Activated CD8-positive, alpha-beta memory T cell treated with anti-CD3 and anti-CD28 coated beads, Interleukin-2, amount 50 U/mL, for 4 hours (primary cell): ENCODE measurements around the gene ERF.

Experiments
- DNase-seq: peaks from one replicate; pipeline ENCODE4 v3.0.0-alpha.2; 2020

Gene ERF

DNA sequence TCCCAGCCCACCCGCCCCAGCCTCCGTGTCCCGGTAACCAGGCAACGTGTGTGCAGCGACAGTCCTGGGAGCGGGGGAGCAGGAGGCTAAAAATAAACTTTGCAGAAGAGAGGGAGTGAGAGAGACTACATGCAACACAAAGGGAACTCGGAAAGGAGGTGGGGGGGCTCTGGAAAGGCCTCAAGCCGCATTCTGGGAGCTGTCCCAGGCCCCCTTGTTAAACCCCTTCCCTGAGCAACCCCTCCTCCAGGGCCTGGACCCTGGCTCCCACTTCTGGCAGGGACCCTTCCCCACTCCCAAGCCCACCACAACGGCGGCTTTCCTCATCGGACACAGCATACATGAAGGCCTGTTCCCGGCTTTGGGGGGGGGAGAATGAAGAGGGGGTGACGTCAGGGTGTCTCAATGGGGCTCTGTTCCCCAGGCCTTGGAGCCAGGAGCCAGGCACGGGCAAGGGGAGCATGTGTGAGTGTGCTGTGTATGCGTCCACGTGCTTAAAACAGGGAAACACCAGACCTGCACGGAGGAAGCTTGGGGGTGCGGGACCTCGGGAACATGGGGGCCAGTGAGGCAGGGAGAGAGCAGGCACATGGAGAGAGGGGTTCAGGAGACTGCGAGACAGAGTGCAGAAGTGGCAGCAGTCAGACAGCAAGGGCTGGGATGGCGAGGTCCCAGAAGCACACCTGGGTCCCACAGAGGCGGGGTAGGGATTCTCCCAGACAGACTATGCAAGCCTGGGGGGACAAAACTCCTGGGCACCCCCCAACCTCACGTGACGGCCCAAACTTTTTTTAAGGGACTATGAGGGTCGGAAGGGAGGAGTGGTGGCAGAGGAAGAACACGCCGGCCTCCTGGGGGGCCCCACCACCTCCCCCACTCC is 2.3 kb downstream of the ERF start:
- DNase-seq: no peak

DNA sequence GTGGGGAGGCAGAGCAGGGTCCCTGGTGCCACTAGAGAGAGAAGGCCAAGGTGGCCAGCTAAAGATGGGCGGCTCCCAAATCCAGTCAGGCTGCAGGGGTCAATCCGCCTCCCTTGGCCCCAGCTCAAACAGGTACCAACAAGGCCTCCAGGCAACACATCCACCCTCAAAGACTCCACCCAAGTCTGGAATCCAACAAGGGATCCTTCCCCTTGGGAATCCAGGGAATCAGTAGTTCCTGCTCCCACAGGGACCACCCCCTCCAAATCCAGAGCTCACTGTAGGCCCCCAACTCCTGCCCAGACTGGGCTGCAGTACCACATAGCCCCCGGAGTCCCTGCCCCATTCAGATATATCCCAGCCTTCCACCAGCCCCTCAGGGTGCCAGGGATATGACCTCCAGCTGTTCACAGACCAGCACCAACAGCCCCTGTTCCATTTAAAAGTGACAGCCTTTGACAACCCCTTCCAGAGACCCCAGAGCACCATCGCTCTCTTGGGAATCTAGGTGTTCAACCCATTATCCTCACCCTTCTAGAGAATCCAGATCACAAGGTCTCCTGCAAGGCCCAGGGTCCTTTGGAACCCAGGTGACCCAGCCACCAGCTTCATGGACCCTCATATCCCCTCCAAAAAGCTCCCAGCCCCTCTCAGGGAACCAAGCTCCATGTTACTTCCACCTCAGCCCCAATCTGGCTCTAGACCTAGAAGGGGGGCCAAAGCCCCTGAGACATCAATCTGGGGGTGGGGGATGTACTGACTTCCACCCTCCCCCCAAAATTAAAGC is 3.2 kb downstream of the ERF start:
- no peak for DNase-seq

DNA sequence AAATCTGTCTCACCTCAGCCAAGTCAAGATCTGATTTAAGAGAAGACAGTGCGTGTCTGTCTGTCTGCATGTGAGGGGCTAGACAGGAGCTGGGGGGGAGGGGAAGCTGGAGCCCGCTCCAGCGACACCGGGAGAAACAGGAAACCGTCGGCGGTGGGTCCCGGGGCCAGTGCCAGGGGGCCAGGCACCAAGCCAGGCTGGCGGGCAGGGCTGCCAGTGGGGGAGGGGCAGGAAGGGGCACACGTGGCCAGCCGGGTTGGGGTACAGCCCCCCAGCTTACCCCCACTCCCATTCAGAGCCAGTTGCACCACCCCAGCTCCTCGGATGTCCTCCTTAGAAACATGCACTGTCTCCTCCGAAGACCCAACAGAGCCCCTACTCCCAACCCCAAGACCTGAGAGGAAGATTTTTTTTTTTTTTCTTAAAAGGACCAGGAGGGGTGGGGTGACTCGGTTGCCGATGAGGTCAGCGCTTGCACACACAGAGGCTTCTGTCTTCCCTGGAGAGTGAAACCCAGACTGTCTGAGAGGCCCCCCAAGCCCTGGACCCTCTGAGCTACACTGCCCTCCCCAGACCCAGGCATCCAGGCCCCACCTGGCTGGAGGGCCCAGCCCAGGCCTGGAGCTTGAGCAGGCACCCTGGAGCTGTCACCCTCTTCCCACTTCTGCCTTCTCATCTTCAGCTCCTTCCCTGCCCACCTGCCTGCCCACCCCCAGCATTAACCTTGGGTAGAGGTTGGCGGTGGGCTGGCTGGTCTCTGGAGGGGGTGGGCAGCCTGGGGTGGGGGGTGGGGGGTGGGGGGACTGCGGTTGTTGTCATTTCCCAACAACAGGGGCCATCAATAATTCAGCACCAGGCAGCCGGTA is 4.0 kb downstream of the ERF start:
- no peak for DNase-seq

DNA sequence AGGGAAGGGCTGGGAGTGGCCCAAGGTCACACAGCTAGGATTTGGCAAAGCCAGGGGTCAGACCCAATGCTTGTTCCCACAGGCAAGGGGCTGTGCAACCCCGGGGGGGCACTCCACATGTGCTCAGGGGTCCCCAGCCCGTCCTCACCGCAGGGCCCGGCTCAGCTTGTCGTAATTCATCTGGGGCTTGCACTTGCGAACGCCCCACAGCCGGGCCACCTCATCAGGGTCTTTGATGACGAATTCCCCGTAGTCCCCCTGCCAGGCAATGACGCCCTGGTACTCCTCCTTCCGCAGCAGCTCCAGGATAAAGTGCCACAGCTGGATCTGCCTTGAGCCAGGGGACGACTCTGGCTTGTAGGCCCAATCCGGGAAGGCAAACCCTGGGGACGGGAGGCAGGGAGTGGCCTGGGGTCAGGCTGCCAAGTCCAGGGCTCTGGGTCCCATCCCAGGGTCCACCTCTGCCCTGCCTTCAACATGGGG is 4.7 kb downstream of the ERF start:
- DNase-seq: no peak

DNA sequence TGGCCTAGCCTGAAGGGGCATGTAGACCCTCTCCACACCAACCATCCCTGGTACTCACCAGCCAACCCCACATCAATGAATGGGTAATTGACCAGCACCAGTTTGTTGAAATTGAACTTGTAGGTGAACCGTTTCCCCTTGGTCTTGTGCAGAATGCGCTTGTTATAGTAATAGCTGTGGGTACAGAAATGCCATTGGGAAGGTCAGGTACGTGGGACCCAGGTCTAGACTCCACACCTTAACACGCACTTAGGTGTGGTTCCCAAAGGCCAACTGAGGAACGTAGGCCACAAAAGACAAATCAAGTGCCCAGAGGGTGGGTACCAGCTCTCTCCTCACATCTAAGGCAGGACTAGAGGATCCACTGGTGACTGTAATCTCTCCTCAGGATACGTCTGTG is 5.2 kb downstream of the ERF start:
- DNase-seq: no peak

DNA sequence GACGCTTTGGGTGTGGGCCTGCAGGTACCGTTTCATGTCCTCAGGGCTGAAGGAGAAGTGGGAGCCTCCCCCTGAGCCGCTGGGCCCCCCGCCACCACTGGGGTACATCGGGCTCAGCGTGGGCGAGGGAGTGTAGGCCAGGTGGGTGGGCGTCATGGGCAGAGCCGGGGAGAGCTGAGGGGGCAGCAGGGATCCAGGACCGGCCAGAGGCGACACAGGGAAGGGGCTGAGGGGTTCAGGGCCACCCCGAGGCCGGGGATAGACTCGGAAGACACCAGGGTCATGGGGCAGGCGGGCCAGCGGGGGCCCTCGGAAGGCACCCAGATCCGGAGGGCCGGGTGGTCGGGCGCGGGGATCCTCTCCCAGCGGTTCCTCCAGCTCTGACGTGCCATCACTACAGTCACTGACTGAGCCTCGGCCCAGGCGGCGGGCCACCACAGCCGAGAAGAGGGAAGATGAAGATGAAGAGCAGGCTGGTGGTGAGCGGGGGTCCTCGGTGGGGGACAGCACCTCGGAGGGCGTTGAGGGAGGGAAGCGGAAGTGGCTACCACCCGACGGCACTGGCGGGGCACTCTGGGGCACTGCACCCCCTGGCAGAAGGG is 5.7 kb downstream of the ERF start:
- no peak for DNase-seq

DNA sequence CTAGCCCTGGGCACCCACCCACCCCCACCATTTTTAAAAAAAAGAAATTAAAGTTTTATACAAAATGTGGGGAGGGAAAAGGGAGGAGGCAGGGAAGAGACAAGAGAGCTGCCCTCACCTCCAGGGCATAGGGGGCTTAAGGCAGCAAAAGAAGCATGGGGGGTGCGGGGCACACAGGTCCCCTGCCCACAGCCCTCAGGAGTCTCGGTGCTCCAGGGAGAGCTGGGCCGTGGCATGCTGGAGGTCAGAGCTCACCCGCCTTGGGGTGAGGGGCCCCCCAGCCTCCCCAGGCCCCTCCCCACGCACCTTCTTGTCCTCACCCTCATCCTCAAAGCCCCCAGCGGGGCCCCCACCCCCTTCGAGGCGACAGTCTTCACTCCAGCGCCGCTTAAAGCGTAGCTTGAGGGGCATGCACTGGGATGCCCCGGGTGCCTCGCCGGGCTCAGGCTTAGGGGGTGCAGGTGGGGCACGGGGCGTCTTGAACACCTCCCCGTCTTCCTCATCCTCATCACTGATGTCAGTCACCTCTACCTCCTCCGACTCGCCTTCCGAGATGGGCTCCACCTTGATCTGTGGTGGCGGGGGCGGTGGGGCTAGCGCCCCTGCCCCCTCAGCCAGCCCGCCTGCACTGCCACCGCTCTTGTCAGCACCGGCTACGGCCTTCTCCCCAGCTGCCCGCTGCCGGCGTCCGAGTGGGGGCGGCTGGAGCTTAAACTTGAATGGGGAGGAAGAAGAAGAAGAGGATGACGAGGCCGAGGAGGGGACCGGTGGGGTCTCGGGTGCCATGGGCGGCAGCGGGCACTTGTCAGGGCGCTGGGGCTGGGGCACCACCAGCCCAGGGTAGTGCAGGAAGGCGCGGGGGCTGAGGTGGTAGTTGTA is 6.4 kb downstream of the ERF start:
- no peak for DNase-seq

DNA sequence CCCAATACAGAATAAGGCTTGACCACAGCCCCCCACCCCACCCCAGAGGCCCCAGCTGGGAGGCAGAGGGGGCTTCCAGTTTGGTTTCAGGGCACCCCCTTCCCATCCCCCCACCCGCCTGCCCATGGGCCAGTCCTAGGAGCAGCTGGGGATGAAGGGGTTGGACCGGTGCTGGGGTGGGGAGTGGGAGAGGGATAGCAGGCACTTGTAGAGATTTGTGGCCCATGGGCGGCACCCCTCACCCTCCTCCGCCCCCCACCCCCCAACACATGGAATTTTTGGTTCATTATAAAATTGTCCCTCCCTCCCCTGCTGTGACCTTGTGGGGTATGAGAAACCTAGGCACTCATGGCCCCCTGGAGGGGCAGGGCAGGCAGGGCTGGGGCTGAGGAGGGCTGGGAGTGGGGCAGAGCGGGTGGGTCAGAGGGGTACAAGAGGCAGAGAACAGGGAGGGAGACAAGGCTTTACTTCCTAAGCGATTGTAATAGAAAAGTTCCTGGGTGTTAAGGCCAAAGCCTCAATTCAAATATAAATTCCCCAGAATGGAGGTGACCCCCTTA is 7.2 kb downstream of the ERF start:
- DNase-seq: no peak

DNA sequence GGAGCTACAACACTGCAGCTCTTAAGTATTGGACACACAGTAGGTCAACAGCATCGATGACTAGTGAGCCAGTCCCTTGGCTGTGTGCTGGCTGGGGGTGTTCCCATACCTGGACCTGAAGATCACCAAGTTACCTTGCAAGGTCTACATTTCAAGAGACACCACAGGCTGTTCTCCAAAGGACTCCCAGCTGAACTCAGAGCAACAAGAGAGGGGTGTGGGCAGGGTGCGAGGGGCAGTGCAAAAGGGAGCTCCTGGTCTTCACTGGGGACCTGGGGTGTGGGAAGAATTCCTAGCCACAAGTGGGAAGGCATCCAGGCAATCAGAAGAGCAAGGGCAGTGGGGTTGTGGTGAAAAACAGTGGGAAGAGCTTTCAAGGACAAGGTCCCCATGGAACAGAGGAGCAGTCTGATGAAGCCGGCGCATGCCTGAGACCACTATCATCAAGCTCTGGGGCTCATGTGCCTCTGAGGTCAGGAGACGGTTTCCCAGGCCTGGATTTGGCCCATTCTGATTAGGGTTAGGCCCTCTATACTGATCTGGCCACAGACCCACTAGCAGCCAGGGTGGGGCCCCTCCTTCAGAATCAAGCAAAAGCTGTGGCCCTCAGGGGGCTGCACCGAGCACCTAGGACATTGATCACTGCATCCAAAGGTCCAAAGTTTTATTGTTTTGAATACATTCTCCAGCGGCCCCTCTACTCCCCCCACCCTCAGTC is 7.8 kb downstream of the ERF start:
- DNase-seq: no peak

DNA sequence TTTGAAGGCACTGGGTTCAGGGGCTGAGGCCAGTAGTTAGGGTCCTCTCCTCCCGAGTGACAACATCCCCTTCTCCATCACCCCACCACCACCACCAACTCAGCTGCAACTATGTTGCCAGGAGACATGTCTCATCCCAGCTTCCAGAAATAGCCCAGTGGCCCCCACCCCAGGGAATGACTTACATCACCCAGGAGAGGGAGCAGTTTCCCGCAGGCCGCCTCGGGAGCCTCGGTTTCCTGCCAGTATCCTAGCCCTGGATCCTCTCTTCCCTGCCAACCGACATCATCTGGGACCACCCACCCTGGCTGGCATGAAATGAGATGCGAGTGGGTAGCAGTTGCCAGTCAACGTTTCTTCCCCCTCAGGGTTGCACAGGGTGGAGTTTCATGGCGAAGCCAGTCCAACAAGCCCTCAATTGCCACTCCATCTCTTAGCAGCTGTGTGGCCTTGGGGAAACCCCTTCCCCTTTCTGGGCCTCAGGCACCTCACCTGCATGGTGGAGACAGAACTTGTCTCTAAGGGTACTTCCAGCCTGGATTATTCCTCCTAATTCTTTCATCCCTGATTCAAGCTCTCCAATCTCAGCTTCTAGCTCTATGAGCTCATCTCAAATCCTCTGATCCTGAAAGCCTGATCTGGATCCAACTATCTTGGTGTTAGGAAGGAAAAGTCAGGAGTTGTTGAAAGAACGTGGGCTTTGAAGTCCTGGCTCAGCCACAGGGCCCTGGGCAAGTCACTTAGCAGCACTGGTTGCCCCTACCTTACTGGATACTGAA is 8.6 kb downstream of the ERF start:
- DNase-seq: no peak

DNA sequence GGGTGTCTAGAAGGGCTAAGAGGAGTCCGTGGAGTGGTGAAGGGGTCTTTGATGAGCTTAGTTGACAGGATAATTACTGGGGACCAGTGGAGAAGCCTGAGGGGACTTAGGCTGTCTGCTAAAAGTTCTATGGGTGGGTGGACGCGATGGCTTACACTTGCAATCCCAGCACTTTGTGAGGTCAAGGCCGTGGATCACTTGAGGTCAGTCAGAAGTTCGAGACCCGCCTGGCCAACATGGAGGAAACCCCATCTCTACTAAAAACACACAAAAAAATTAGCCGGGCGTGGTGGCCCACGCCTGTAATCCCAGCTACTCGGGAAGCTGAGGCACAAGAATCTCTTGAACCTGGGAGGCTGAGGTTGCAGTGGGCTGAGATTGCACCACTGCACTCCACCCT is 9.7 kb downstream of the ERF start:
- DNase-seq: no peak

DNA sequence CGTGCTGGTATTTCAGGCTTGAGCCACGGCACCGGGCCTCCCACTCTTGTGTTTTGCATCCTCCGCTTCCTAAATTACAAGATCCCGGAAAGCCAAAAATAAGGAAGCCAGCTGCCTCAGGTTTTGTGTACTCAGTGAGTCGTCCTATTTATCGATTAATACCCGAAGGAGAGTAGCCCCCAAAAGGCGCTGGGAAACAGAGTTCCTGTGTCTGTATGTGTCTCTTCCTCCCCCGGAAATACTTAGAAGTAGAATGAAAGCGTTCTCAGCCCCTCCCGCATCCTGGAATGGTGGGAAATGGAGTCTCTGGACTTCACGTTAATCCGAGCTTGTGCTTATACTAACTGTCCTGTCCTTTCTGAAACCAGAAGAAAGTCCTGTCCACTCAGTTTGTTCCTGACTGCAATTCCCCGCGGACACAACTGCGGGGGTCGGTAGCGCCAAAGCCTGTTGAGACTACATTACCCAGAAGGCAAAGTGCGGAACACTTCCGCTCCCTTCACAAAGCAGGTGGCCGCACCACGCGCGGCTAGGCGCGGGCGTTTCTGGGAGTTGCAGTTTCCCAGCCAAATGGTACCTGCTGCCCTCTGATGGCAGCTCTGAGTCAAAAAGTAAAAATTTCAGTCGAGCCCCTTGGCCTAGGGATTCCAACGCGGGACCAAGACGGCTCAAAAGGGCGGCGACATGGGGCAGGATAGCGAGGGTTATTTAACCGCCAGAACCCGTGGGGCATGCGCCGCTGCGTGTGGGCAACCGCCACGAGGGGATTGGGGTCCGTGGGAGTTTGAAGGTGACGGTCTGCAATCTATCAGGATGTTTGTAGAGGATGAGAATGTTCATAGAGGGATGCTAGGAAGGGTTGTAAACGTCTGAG is 10.3 kb downstream of the ERF start:
- peak; percentile 89 for DNase-seq

DNA sequence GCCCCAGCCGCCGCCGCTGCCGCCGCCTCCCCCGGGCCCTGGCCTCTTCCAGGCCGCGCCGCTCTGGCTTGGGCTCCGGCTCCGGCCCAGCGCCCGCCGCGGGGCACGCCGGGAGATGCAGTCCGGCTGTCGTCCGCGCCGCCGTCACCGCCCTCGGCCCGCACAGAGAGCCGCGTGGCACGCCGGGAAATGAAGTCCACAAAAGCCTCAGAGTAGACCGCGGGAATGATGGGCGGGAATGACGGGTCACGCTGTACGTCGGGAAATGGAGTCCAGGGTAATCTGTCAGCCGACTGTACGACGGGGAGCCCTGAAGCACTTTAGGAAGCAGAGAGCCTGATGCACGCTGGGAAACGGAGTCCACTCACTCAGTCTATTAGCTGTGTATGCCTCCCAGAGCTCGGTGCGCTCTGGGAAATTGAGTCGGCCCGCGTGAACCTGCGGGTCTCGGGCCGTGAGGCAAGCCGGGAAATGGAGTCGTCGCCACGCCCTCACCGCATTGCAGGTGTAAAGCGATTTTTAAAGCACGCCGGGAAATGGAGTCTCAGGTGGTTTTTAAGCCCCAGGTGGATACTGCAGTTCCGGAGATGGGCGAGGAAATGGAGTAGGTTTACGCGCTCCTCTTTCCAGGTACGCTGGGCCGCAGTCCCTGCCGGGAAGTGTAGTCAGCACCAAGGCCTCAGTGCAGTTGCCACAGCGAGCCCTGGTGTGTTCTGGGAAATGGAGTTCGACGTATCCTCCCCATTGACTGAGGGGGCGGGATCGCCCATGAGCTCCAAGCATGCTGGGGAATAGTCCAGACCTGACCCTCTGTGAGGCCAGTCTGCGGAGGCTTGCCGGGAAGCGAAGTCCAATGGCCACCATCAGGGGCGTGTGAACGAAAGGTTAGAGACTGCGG is 12.2 kb downstream of the ERF start, which contains the start of gene GSK3A:
GSK3A (minus strand) TSS at position 91 of the 898 bp plus-strand sequence. CDS start 137 bp downstream, outside the sequence.
- DNase-seq: peak; percentile 96

DNA sequence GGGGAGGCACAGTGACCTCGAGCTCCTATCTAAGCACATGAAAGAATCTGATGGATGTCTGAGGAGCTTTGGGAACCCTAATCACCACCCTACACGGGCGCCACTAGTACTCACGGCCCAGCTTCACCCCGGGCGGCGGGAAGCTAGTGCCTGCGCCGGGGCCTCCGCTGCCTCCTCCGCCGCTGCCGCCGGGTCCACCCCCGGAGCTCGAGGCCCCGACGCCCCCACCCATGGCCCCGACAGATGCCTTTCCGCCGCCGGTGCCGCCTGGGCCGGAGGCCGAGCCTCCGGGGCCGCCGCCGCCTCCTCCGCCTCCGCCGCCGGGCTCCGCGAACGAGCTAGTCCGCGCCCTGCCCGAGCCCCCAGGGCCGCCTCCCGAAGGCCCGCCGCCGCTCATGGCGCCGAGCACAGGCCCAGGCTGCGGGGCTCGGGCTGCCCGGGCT is 12.8 kb downstream of the ERF start:
- DNase-seq: no peak

DNA sequence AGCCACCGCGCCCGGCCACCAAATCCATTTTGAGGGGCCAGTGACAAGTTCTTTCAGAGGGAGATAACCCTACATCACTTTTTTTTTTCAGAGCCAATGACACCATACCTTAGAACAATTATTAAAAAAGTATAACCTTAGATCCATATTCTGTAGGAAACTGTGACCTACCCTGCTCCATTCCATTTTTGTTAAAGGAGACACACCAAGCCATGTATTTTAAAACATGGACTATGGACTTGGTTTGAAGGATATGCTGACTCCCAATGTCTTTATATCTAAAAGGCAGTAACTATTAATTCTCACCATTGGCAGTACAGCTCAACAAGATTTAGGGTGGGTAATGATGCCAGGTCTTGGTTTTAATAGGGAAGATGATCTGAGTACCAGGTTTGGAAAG is 13.6 kb downstream of the ERF start:
- no peak for DNase-seq

DNA sequence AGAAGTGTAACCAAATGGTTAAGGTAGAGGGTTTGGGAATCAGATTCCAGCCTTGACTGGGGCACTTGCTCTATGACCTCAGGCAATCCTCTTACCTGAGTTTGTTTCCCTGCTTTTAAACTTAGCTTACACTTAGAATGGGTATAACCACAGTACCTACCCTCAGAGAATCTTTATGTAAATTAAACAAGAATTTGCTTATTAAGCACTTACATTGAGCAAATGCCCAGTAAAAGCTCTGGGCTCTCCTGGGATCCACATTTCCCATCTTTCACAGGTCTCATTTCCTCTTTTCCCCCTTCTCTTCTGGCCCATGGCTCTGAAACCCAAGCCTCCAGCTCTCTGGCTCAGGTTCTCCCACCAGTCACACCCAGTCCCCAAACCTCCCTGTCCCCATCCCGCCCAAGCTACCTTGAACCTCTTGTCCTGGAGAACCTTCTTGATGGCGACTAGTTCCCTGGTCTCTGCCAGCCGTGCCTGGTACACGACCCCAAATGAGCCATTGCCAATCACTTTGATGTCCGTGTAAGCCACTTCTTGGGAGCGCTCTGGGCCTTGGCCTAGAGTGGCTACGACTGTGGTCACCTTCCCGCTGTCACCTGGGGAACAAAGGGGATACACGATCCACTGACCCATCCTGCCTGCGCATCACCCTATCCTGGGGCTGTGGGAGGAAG is 15.2 kb downstream of the ERF start:
- DNase-seq: no peak

DNA sequence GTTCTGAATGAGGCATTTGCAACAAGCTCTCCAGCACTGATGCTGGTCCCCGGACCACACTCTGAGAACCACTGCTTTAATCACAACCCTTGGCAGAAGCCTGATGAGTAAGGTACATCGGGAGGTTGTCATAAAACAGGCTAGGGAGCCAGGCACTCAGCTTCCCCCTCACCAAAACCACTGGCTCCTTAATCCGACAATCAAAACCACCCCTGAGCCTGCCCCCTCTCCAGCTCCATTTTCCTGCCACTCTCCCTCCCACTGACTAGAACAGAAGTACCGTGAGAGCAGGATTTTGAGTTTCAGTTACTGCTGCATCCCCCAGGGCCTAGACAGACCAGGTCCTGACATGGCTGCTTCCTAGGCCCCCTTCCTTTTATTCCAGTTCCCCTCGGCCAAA is 19.7 kb downstream of the ERF start:
- DNase-seq: no peak
